Activated CD8-positive, alpha-beta memory T cell treated with anti-CD3 and anti-CD28 coated beads, Interleukin-2, amount 50 U/mL, for 1 hour (primary cell): ENCODE results near the gene GRK3.
"Not testable (repeated sequence)": the region's sequence is repeated elsewhere in the genome, so short reads cannot be mapped to it uniquely, and the experiment has no call there.

Source experiments
- DNase-seq: peaks from one replicate; pipeline ENCODE4 v3.0.0-alpha.2; 2020; ENCODE audit errors: extremely low read depth

The GRK3 gene

DNA sequence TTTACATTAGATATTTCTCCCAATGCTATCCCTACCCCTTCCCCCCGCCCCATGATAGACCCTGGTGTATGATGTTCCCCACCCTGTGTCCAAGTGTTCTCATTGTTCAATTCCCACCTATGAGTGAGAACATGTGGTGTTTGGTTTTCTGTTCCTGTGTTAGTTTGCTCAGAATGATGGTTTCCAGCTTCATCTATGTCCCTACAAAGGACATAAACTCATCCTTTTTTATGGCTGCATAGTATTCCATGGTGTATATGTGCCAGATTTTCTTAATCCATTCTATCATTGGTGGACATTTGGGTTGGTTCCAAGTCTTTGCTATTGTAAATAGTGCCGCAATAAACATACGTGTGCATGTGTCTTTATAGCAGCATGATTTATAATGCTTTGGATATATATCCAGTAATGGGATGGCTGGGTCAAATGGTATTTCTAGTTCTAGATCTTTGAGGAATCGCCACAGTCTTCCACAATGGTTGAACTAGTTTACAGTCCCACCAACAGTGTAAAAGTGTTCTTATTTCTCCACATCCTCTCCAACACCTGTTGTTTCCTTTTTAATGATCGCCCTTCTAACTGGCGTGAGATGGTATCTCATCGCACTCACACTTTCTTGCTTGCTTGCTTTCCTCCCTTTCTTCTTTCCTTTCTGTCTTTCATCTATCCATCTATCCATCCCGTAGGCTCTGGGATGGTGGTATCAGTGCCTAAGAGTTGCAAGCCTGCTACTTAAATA, 7.7 kb downstream of the GRK3 start:
- DNase-seq: not testable (repeated sequence)

DNA sequence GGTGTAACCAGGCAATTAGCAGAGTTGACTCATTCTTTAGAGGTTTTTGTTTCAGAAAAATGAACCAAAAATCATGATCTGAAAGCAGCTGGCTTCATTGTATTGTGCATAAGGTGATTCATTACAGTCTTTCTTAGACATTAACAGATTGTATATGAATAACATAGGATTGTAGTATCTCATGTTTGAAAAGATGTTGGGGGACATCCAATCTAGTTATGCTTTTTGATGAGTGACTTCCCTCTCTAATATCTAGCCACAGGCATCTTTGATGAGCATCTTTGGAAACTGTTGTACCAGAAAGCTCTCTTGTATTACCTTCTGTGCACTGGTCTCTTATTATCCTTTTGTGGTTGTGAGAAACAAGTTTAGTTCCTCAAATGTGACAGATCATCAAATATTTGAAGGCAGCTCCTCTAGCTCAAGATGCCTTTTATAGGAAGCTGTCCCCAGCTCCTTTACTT, 8.3 kb downstream of the GRK3 start:
- DNase-seq: no peak

DNA sequence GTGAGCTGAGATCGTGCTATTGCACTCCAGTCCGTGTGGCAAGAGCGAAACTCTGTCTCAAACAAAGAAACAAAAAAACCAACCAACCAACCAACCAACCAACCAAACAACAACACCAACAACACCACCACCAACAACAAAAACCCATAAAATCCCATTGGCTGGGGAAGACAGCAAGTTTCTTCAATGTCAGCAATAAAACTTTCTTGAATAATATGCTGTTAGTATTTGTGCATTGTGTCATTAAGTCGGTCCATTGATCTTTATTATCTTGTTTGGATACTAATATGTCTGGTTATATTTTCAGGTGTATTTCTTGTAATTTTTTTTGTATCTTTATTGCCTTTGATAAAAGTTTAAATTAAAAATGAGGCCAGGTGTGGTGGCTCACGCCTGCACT, 9.4 kb downstream of the GRK3 start:
- no peak for DNase-seq

DNA sequence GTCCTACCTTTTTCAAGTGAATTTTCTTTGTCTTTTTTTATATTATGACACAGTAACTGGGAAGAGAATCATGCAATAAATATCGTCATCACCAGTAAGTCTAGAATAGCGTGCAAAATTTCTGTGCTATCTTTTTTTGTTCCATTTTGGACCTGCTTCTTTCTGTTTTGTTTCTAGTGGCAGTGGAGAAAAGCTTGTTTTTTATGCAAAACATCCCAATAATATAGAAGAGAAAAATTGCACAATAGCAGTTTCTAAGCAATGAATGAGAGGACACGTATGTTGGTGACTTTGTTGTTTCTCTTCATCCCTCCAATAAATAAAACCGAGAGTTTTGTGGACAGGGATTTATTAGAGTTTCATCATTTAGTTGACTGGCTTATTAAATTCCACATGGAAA, 10.3 kb downstream of the GRK3 start:
- DNase-seq: no peak

DNA sequence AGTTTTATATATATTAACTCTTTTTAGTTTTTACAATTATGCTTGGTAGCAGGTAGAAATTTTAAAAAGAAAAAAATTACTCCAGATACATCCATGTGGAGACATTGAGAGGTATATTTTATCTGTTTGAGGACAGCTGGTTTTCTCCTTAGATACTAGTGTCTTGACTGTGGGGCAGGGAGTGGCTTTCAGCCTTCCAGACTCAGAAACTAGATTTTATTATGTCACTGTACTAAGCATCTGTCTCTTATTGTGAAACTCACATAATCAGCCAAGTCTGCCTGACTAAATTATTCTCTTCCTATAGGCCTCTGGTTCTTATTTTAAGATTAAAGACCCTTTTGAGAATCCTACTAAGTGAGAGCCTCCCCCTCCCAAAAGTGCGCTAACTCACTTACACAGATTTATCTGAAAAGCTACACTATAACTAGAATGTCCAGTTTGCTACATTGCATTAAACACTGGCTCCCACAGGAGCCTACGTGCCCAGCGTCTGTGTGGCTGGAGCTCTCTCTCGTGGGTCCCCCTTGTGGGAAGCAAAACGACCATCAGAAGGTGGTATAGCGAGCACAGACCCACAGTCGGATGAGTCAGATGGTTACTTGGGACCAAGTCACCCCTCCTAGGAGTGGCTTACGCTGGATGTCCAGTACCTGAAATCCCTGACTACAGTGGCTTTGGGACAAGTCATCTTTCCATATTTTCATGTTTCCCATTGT, 11.4 kb downstream of the GRK3 start:
- not testable (repeated sequence) for DNase-seq

DNA sequence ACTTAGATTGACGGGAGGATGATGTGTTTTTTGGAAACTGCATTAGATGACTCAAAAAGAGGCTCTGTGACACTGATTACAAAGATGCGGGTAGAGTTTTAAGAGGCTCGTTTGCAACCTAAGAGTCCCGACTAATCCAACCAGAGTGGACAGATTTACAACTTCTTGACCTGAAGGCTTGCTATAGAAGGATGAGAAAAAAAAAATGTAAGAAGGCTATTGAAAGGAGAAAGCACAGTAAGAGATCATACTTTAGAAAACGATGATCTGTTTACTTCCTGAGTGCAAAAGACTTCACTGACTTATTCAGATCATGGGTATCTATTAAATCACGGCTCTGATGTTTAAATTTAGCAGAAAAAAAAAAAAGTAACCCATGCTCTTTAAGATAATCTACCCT, 17.0 kb downstream of the GRK3 start:
- not testable (repeated sequence) for DNase-seq

DNA sequence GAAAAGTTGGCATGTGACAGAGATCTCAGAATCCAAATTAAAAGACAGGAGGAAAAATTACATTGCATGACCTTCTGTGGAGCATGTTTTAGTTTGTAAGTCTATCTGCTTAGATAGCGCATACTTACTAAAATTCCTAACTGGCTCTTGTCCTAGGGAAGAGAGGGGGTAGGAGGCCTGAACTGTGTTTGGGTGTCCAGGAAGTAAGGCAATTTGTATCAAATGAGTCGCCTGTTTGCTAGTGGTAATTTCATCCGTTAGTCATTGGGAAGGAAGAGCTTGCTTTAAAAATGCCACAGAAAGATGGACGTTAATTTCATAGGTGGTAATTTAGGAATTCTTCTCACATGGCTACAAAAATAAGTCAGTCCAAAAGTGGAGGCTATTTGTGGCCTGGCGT, 18.5 kb downstream of the GRK3 start:
- no peak for DNase-seq

DNA sequence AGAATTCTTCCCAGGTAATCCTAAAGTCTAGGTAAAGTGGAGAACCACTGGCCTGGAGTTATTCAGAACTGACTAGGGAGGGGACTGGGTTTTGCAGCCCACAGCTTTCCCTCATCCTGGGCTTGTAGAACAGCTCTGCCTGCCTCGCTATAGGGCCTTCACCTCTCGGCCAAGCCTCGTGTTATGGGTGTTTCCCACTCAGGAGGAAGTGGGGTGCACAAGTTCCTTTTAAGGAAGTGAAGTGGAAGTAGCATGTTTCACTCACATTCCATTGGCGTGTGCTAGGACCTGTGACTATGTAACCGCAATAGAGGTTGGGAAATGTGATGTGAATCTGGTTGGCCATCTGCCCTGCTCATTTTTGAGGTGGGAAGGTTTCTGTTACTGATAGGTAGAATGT, 20.5 kb downstream of the GRK3 start:
- not testable (repeated sequence) for DNase-seq

DNA sequence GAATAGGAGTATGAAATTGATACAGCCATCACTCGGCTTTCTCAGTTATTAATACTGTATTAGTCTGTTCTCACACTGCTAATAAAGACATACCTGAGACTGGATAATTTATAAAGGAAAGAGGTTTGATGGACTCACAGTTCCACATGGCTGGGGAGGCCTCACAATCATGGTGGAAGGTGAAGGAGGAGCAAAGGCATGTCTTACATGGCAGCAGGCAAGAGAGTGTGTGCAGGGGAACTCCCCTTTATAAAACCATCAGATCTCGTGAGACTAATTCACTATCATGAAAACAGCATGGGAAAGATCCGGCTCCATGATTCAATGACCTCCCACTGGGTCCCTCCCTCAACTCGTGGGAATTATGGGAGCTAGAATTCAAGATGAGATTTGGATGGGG, 25.2 kb downstream of the GRK3 start:
- not testable (repeated sequence) for DNase-seq

DNA sequence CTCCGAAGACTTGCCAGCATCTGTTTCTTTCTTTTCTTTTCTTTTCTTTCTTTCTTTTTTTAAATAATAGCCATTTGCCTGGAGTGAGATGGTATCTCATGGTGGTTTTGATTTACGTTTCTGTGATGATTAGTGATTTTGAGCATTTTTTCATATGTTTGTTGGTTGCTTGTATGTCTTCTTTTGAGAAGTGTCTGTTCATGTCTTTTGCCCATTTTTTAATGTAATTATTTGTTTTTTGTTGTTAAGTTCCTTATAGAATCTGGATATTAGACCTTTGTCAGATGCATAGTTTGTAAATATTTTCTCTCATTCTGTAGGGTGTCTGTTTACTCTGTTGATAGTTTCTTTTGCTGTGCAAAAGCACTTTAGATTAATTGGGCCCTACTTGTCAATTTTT, 28.8 kb downstream of the GRK3 start:
- DNase-seq: not testable (repeated sequence)

DNA sequence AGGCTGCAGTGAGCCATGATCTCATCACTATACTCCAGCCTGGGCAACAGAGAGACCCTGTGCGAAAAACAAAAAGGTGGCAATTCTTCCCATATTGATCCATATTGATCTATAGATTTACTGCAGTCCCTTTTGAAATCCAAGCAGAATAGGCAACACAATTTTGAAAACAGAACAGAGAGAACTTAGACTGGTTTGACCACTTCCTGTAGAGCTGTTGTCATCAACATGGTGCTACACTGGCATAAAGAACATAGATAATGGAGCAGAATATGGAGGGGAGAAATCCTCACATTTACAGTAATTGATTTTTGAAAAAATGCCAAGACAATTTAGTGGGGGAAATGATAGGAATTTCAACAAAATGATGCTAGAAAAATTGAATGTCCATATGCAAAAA, 34.1 kb downstream of the GRK3 start:
- no peak for DNase-seq

DNA sequence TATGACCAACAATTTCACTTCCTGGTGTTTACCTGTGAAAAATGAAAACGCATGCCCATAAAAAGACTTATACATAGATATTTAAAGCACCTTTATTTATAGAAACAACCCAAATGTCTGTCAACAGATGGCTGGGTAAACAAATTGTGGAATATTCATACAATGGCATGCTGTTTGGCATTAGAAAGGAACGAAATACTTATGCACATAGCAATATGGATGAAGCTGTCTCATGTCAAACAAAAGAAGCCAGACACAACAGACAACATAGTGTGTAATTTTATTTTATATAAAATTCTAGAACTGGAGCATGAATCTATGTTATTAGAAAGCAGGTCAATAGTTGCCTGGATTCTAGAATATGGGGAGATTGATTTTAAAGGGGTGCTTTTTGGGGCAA, 38.0 kb downstream of the GRK3 start:
- no peak for DNase-seq

DNA sequence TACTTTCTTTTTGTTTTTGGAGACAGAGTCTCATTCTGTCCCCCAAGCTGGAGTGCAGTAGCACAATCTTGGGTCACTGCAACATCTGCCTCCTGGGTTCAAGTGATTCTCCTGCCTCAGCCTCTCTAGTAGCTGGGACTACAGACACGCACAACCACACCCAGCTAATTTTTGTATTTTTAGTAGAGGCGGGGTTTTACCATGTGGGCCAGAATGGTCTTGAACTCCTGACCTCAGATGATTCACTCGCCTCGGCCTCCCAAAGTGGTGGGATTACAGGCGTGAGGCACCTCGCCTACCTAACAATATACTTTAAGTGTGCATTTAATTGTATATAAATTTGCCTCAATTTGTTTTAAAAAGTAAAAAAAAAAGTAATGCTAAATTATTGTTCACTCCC, 38.4 kb downstream of the GRK3 start:
- no peak for DNase-seq

DNA sequence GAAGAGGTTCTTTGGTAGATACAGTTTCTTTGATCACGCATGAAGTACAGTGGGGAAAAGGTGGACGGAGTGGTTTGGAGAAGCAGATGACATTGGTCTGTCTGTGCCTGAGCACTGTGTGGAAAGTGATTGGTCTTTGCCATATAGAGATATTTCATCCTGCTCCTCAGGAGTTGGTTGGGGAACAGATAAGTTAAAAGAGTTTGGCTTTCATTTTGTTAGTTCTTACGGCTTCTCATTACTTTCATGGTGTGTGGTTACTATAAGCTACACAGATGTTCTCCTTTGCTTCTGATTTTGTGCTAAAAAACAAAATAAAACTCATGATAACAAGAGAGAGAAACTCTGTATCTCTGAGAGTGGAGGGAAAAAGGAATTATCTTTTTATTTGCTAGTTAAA, 40.7 kb downstream of the GRK3 start:
- DNase-seq: not testable (repeated sequence)

DNA sequence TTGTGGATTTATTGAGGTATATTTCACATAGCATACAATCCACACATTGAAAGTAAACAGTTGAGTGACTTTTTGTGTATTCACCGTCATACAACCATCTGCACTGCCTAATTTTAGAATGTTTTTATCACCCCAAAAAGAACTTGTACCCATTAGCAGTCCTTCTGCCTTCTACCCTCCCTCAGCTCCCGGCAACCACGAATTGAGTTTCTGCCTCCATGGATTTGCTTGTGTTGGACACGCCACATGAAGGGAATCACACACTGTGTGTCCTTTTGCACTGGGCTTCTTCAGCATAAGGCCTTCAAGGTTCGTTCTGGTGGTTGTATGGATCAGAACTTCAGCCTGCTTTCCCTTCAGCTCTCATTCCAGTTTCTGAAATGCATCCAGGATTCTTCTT, 41.1 kb downstream of the GRK3 start:
- DNase-seq: not testable (repeated sequence)

DNA sequence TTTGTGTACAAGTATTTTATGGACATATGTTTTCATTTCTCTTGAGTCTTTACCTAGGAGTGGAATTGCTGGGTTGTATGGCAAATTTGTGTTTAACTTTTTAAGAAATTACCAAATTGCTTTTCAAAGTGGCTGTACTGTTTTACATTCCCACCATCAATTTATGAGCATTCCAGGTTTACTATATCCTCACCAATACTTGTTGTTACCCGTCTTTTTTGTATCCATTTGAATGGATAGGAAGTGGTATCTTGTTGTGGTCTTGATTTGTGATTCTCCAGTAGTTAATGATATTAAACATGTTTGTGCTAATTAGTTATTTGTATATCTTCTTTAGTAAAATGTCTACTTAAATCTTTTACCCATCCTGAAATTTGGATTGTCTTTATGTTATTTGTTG, 46.8 kb downstream of the GRK3 start:
- DNase-seq: not testable (repeated sequence)

DNA sequence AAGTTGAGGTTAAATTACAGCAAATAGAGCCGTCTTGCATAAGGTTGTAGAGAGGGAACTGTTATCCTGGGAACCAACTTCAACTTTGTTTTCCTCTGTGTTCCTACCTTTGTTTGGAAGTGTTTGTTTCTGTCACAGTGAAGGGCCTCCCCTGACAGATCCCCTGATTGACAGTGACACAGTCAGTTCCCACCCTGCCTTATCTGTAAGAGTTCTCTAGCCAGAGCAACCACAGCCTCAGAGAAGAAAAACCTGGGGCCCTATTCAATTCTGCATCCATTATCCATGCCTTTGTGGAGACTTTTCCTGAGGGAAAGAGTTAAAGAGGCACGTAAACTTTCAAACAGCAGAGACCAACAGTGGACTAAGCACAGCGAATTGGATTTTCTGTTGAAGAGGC, 48.7 kb downstream of the GRK3 start:
- DNase-seq: not testable (repeated sequence)

DNA sequence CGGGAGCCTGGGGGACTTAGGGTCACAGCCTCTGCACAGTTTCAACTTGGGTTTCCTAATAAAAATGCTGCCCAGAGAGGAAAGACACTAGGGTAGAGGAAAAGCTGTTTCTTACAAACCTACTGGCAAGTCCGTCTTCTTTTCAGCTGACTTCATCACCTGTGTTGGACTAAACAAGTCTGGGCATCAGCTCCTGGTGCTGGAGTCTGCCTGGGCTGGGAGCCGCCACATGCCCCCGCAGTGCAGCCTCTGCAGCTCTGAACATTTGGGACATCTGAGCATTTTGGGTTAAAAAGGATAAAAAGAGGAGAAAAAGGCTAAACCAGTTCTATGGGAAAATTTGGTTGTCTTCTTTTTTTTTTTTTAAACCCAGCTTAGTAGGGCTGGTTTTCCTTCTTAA, 49.1 kb downstream of the GRK3 start:
- not testable (repeated sequence) for DNase-seq

DNA sequence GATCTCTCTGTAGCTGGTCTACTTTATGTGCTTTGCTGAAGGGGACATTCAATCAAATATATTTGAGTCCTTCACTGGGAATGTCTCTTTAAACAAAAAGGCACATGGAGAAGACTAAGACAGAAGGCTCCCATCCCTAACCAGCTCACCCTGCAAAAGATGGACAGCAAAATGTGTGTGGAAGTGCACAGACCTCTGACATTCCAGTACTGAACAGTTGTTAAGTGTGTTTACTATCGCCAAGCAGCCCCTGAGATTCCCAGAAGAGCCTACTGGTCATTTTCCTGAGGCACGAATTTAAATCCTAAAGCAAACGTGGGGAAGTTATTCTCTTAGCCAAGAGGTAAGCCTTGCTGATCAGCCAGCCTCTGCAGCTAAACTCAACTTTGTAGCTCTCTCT, 50.3 kb downstream of the GRK3 start:
- DNase-seq: not testable (repeated sequence)

DNA sequence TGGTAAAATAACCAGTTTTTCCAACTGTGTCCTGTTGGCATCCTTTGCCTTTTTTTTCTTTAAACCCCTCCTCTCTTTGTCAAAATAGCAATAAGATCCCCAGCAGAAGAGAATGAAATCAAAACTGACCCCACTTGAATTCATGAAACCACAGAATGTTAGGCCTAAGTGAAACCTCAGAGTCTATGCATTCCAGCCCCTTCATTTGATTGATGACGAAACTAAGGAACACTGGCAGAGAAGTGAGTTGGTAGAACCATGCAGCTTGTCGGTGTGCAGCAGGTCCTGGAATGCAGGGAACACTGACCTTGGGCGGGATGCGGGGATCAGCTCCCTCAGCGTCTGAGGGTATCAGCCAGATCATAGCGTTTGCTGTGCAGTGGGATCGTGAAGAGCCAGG, 57.5 kb downstream of the GRK3 start:
- no peak for DNase-seq

DNA sequence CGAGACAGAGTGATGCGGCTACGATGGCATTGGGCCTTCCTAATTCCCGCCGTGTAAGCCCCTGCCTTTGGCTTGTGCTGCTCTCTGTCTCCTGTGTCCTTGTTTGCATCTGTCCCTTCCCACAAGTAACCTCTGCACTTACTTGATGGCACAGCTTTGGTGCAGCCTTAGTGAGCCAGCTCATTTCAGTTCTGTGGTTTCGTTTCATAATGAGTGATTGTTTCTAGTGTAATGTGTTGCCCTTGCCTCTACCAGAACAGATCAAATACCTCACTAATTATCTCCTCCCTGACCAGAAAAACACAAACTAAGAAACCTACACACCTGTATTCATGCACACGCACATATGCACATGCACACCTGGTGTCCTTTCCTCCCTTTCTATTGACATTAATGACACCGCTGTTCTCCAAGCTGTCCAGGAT, 58.8 kb downstream of the GRK3 start:
- DNase-seq: no peak

DNA sequence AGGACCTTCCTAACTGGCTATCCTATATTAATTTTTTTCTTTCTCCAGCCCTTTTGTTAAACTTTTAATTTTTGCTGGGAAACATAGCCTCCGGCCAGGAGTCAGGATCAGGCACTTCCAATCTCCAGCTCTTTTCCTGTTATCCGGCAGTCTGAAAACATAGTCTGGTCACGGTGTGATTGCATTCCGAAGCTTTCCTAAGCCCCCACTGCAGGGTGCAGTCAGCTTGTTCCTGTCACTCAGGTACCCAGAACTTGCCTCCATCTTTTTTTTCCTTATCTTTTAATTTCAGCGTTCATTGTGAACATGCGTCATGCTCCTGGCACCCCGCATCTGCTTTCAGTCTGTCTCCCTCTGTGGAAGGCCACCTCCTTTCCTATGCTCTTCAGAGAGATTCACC, 59.4 kb downstream of the GRK3 start:
- no peak for DNase-seq

DNA sequence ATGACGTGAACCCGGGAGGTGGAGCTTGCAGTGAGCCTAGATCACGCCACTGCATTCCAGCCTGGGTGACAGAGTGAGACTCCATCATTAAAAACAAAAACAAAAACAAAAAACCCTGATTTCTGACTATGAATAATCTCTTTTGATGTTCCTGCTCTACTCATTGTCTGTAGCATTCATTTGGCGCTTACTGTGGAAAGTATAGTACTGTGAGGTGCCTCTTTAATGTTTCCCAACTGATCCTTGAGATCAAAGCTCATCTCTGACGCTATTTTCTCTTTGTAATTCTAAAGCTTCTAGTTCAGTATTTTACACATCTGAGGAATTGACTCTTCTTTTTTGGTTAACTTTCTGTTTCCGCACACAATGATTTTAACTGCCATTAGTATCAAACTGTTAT, 60.0 kb downstream of the GRK3 start:
- no peak for DNase-seq
